Measurements from ENCODE around the gene JMJD8. TPM values are rescaled to one million over a fixed set of nuclear protein-coding genes. Genes with fewer than 3 reads are reported as not detected.

The JMJD8 gene
- total RNA-seq, 1 experiment from 2014 or later, result 33.4 TPM

DNA sequence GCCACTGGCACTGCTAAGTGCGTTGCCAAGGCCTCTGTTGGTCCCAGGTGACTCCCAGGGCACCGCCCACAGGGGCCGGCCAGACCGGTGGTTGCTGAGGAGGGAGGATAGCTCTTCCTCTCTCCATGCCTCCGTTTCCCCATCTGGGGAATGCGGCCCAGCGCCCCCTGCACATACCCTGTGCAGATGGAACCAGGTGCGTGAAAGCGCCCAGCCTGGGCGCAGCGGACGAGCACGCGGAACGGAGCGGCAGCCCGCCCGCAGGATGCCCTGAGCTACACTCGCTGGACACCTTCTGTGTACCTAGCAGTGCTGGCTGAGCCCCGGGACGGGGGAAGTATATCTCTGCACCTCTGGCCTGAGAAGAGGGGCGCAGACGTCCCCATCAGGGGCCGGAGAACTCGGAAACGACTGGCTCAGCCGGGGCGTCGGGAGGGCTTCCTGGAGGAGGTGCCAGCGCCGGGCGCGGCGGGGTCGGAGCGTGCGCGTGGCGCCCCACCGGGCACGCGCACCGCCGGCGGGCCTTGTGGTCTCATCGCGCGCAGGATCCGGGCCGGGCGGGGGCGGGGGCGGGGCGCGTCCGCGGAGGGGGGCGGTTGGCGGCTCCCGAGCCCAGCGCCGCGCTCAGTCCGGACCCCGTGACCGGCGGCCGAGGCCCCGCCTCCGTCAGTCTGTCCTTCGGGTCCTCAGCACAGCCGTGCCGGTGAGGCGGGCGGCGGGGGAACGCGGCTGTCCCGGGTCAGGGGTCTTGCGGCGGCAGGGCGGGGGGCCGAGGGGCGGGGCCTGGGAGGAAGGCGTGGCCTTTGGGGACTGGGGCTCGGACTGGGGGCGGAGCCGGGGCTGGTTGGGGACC is 42.5 kb upstream of the JMJD8 start, which contains the start of the genes CCDC78 and HAGHL:
Gene CCDC78 (minus strand): TSS at position 6 of the 853 bp plus-strand sequence. CDS start 76 bp downstream, outside the sequence.
Gene HAGHL (plus strand): TSS at position 669 of the 853 bp plus-strand sequence. CDS start 404 bp downstream, outside the sequence.
- BruUV-seq (replicated peaks), result no TSS peak
- ChIA-PET POLR2A (interaction anchor here (0.6 to 9.6 kb wide), 16 partner anchors 7 to 328 kb away, joined by 3 to 124 read pairs (median 6); partner anchors contain the start of genes CIAO3, METRN, MSLN and STUB1), CTCF (interaction anchor here (0.6 to 1.6 kb wide), 7 partner anchors 11 to 1703 kb away, joined by 3 to 5 read pairs (median 3); no protein-coding TSS in a partner anchor)
- TF ChIP-seq, protein P1, sequence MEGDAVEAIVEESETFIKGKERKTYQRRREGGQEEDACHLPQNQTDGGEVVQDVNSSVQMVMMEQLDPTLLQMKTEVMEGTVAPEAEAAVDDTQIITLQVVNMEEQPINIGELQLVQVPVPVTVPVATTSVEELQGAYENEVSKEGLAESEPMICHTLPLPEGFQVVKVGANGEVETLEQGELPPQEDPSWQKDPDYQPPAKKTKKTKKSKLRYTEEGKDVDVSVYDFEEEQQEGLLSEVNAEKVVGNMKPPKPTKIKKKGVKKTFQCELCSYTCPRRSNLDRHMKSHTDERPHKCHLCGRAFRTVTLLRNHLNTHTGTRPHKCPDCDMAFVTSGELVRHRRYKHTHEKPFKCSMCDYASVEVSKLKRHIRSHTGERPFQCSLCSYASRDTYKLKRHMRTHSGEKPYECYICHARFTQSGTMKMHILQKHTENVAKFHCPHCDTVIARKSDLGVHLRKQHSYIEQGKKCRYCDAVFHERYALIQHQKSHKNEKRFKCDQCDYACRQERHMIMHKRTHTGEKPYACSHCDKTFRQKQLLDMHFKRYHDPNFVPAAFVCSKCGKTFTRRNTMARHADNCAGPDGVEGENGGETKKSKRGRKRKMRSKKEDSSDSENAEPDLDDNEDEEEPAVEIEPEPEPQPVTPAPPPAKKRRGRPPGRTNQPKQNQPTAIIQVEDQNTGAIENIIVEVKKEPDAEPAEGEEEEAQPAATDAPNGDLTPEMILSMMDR (IDR thresholded peaks at IDR 0.05; ENCODE audit: unreplicated experiment), result no peak
- Mint-ChIP-seq H3K27me3 (ENCODE audit: insufficient read depth, unreplicated experiment) (no peaks in the 10 kb centered on the region), H3K36me3 (ENCODE audit: insufficient read depth, unreplicated experiment) (peaks cover 38% of the 10 kb centered on the region), H3K27ac (ENCODE audit: low read depth, unreplicated experiment) (no peak within 1 kb of the TSS), H3K9me3 (ENCODE audit: unreplicated experiment) (no peaks in the 10 kb centered on the region), H3K4me1 (ENCODE audit: insufficient read depth, unreplicated experiment) (no peaks in the 10 kb centered on the region), H3K4me3 (ENCODE audit: unreplicated experiment) (peak within 1 kb of the TSS; percentile 65)
- intact Hi-C loops (cut with micrococcal nuclease), result loop anchor here (5.0 kb wide), 1 partner anchor 61 kb away; the partner anchor contains the start of genes CHTF18 and RPUSD1
- DNase-seq (ENCODE audit: unreplicated experiment), result peak; percentile 39

DNA sequence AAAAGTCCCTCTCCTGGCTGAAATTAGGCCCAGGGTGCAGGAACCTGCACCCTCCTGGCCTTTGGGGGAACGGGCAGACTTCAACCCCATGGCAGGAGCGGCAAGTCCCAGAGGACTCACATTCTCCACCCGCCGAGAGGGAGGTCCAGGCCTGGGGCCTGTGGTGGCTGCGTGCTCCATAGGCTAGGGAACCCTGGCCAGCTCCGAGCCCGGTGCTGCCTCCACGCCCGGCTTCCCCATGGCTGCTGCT is 42.0 kb upstream of the JMJD8 start:
- CTCF ChIA-PET, result interaction anchor here (0.6 to 1.6 kb wide), 6 partner anchors 10 to 1704 kb away, joined by 3 to 5 read pairs (median 3); no protein-coding TSS in a partner anchor
- intact Hi-C loops (cut with micrococcal nuclease), result loop anchor here (5.0 kb wide), 1 partner anchor 61 kb away; the partner anchor contains the start of genes CHTF18 and RPUSD1
- H3K27me3 Mint-ChIP-seq (ENCODE audit: insufficient read depth, unreplicated experiment), result no peaks in the 10 kb centered on the region
- BruUV-seq (replicated peaks), result no TSS peak
- H3K27ac Mint-ChIP-seq (ENCODE audit: low read depth, unreplicated experiment), result no peak overlapping the region
- H3K9me3 Mint-ChIP-seq (ENCODE audit: unreplicated experiment), result no peaks in the 10 kb centered on the region
- no peak for DNase-seq (ENCODE audit: unreplicated experiment)
- H3K4me3 Mint-ChIP-seq (ENCODE audit: unreplicated experiment), result peak overlapping the region; percentile 65
- H3K4me1 Mint-ChIP-seq (ENCODE audit: insufficient read depth, unreplicated experiment), result no peaks in the 10 kb centered on the region
- H3K36me3 Mint-ChIP-seq (ENCODE audit: insufficient read depth, unreplicated experiment), result peaks cover 37% of the 10 kb centered on the region
- TF ChIP-seq, protein P1 (IDR thresholded peaks at IDR 0.05; ENCODE audit: unreplicated experiment), result no peak
- POLR2A ChIA-PET, result interaction anchor here (0.5 to 9.6 kb wide), 14 partner anchors 11 to 78 kb away, joined by 3 to 124 read pairs (median 4); partner anchors contain the start of genes CIAO3, METRN, MSLN and STUB1

DNA sequence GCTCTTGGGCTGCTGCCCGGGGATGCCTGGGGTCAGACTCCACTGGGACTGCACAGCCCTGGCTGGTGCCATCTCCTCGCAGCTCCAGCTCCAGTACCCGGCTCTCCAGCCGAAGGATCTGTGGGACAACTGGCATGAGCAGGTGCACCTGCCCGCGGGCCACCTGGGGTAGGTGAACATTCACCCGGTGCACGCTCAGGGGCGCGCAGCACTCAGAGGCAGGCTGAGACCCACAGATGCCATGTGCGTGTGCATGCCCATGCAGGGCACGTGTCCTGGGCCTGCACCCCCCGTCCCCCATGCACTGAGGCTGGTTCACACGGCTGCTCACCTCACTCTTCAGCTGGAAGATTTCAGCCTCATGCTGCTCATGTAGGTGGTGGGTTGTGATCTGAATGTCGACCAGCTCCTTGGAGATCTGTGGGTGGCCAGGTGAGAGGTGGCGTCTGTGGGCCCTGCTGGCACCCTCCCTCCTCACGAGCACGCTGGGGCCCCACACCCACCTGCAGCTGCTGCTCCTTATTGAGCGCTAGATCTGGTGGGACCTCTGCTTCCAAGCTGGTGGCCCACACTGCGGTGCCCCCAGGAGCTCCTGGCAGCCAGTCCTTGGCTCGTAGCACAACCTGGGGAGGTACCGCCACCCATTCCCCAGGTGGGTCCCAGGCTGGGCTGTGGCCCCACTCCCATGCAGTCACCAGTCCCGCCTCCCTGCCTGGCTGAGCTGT is 41.5 kb upstream of the JMJD8 start:
- no peaks in the 10 kb centered on the region for H3K4me1 Mint-ChIP-seq (ENCODE audit: insufficient read depth, unreplicated experiment)
- ChIA-PET POLR2A (interaction anchor here (0.5 to 9.6 kb wide), 14 partner anchors 12 to 89 kb away, joined by 3 to 124 read pairs (median 4); partner anchors contain the start of genes CIAO3, METRN, METTL26 and MSLN), CTCF (interaction anchor here (0.6 to 2.3 kb wide), 9 partner anchors 10 to 377 kb away, joined by 3 to 9 read pairs (median 3); no protein-coding TSS in a partner anchor)
- peak overlapping the region; percentile 65 for H3K4me3 Mint-ChIP-seq (ENCODE audit: unreplicated experiment)
- TF ChIP-seq, protein P1 (IDR thresholded peaks at IDR 0.05; ENCODE audit: unreplicated experiment), result no peak
- H3K27ac Mint-ChIP-seq (ENCODE audit: low read depth, unreplicated experiment), result no peak overlapping the region
- intact Hi-C loops (cut with micrococcal nuclease), result loop anchor here (5.0 kb wide), 1 partner anchor 62 kb away; the partner anchor contains the start of genes CHTF18 and RPUSD1
- no TSS peak for BruUV-seq (replicated peaks)
- no peak for DNase-seq (ENCODE audit: unreplicated experiment)
- peaks cover 37% of the 10 kb centered on the region for H3K36me3 Mint-ChIP-seq (ENCODE audit: insufficient read depth, unreplicated experiment)
- H3K9me3 Mint-ChIP-seq (ENCODE audit: unreplicated experiment), result no peaks in the 10 kb centered on the region
- no peaks in the 10 kb centered on the region for H3K27me3 Mint-ChIP-seq (ENCODE audit: insufficient read depth, unreplicated experiment)

Data from MCF 10A (cell line).